Keratinocyte (primary cell): ENCODE data around the gene TRIP4.

Source experiments
- CTCF ChIP-seq, 3 experiments: IDR thresholded peaks in 1 of 3; conservative IDR thresholded peaks in 1 of 3; optimal IDR thresholded peaks in 1 of 3; 2 replicates in 2 of 3; 3 replicates in 1 of 3; pipeline versions ENCODE3 to v1.5.1; 2011; ENCODE audit warnings: low read length in 3 of 3, mild to moderate bottlenecking in 3 of 3, moderate library complexity in 2 of 3, control low read depth in 1 of 3, inconsistent platforms in 1 of 3; ENCODE audit not compliant: insufficient read depth in 2 of 3; ENCODE audit errors: extremely low read depth in 1 of 3
- EZH2 ChIP-seq: IDR thresholded peaks from one replicate; pipeline ENCODE4 v1.6.1; 2012; ENCODE audit warnings: inconsistent platforms, mild to moderate bottlenecking, low read length, moderate library complexity

- no peak for TF ChIP-seq CTCF (optimal IDR thresholded peaks at IDR 0.05 in 1 of 3, IDR thresholded peaks at IDR 0.05 in 1 of 3, conservative IDR thresholded peaks at IDR 0.05 in 1 of 3; ENCODE audit: extremely low read depth in 1 of 3, insufficient read depth in 2 of 3, low read length in 3 of 3)
- no peak for TF ChIP-seq EZH2
Measured at GRCh38 chr15:64480891-64481290, 93.3 kb downstream of the TRIP4 start.
